Neural crest cell (in vitro differentiated cells): ENCODE data around the gene SYT11. TPM values are rescaled to one million over a fixed set of nuclear protein-coding genes. Genes with fewer than 3 reads are reported as not detected.

Source experiments
- DNase-seq: peaks from one replicate; pipeline ENCODE4 v3.0.0; 2021; ENCODE audit warnings: low read depth, mixed read lengths, low spot score
- H3K27ac Mint-ChIP-seq: one replicate; pipeline ENCODE4 v1.8.0; 2021; ENCODE audit warnings: mild to moderate bottlenecking, mixed read lengths; ENCODE audit not compliant: unreplicated experiment
- H3K27me3 Mint-ChIP-seq: 2 replicates; pipeline ENCODE4 v1.8.0; 2021; ENCODE audit warnings: low read depth, mild to moderate bottlenecking, mixed read lengths
- H3K36me3 Mint-ChIP-seq: 2 replicates; pipeline ENCODE4 v1.8.0; 2021; ENCODE audit warnings: low read depth, mild to moderate bottlenecking, mixed read lengths
- H3K4me1 Mint-ChIP-seq: 2 replicates; pipeline ENCODE4 v1.8.0; 2021; ENCODE audit warnings: mixed read lengths
- H3K4me3 Mint-ChIP-seq: one replicate; pipeline ENCODE4 v1.8.0; 2021; ENCODE audit warnings: mild to moderate bottlenecking, mixed read lengths
- H3K9me3 Mint-ChIP-seq: 2 replicates; pipeline ENCODE4 v1.8.0; 2021; ENCODE audit warnings: mixed read lengths
- CTCF ChIP-seq: fragments of 200-600 bp; sonication (generic); conservative IDR thresholded peaks from 2 replicates; pipeline ENCODE4 v1.5.0; 2021; ENCODE audit warnings: antibody characterized with exemption, mild to moderate bottlenecking
- total RNA-seq: library from RNA; stranded (reverse); gene quantifications from 2 replicates; pipeline ENCODE4 v1.2.1, GENCODE V29; 2021

SYT11 gene
- total RNA-seq, 1 donor from 2014 or later = 19.8 TPM

- Mint-ChIP-seq H3K27ac (peak within 1 kb of the TSS; percentile 97), H3K9me3 (no peaks in the 10 kb centered on the region), H3K36me3 (peaks cover 8% of the 10 kb centered on the region), H3K4me3 (peak within 1 kb of the TSS; percentile 100), H3K4me1 (peaks cover 37% of the 10 kb centered on the region), H3K27me3 (no peaks in the 10 kb centered on the region)
- DNase-seq = peak; percentile 68
- no peak for TF ChIP-seq CTCF
Measured at GRCh38 chr1:155856975-155857930, 2.1 kb upstream of the SYT11 start, which contains the start of gene GON4L. GON4L (minus strand) TSS chr1:155857214; CDS start chr1:155853780, 3,434 bp downstream.

- Mint-ChIP-seq H3K9me3 (no peaks in the 10 kb centered on the region), H3K4me1 (peaks cover 35% of the 10 kb centered on the region)
Measured at GRCh38 chr1:155858800-155859233, 550 bp upstream of the SYT11 start.

GRCh38 chr1:155859881-155860871 is 809 bp downstream of the SYT11 start:
- peak overlapping the region; percentile 96 for H3K27ac Mint-ChIP-seq

More at GRCh38 chr1:155858800-155859233, 550 bp upstream of the SYT11 start:
- no peak for TF ChIP-seq CTCF
- peak overlapping the region; percentile 88 for H3K4me3 Mint-ChIP-seq
- H3K27me3 Mint-ChIP-seq = peaks cover 4% of the 10 kb centered on the region
- DNase-seq = no peak
- peaks cover 3% of the 10 kb centered on the region for H3K36me3 Mint-ChIP-seq
- no peak overlapping the region for H3K27ac Mint-ChIP-seq

GRCh38 chr1:155860970-155861510 is 1.7 kb downstream of the SYT11 start:
- Mint-ChIP-seq H3K9me3 (no peaks in the 10 kb centered on the region), H3K36me3 (peaks cover 3% of the 10 kb centered on the region), H3K27me3 (peaks cover 4% of the 10 kb centered on the region), H3K27ac (peak overlapping the region; percentile 33), H3K4me3 (peak overlapping the region; percentile 88), H3K4me1 (peaks cover 33% of the 10 kb centered on the region)
- TF ChIP-seq CTCF = no peak
- DNase-seq = no peak

More at GRCh38 chr1:155859881-155860871, 809 bp downstream of the SYT11 start:
- no peak for TF ChIP-seq CTCF
- Mint-ChIP-seq H3K4me3 (peak overlapping the region; percentile 88), H3K36me3 (peaks cover 3% of the 10 kb centered on the region), H3K4me1 (peaks cover 35% of the 10 kb centered on the region), H3K9me3 (no peaks in the 10 kb centered on the region), H3K27me3 (peaks cover 4% of the 10 kb centered on the region)
- DNase-seq = peak; percentile 50

- no peak for DNase-seq
- Mint-ChIP-seq H3K36me3 (peaks cover 2% of the 10 kb centered on the region), H3K9me3 (no peaks in the 10 kb centered on the region), H3K4me1 (peaks cover 26% of the 10 kb centered on the region), H3K27me3 (peaks cover 4% of the 10 kb centered on the region), H3K4me3 (no peak overlapping the region), H3K27ac (no peak overlapping the region)
- TF ChIP-seq CTCF = no peak
Measured at GRCh38 chr1:155861896-155862295, 2.5 kb downstream of the SYT11 start.
